Calu3 (cell line): ENCODE results near the gene SLC6A6. TPM values are rescaled to one million over a fixed set of nuclear protein-coding genes. Genes with fewer than 3 reads are reported as not detected.

Source experiments
- BruUV-seq: library from RNA; stranded (reverse); fragments of 400-500 nt; replicated peaks from 2 replicates; lab custom pipeline; 2021; lab: Mats Ljungman, UMichigan
- CTCF ChIA-PET: fragments of 300-600 bp; sonication (Branson Sonifier 250); formaldehyde crosslinking; loops from one replicate; lab custom pipeline; 2022; ENCODE audit warnings: antibody characterized with exemption; lab: Charles Lee
- DNase-seq: peaks from one replicate; pipeline ENCODE4 v3.0.0; 2022
- H3K27ac Mint-ChIP-seq: one replicate; pipeline ENCODE4 v1.8.0; 2022; ENCODE audit warnings: mixed read lengths; ENCODE audit not compliant: unreplicated experiment
- H3K27me3 Mint-ChIP-seq: one replicate; pipeline ENCODE4 v1.8.0; 2022; ENCODE audit warnings: mixed read lengths; ENCODE audit not compliant: unreplicated experiment
- H3K36me3 Mint-ChIP-seq: one replicate; pipeline ENCODE4 v1.8.0; 2022; ENCODE audit warnings: mild to moderate bottlenecking, moderate library complexity, mixed read lengths; ENCODE audit not compliant: insufficient read depth, unreplicated experiment
- H3K4me1 Mint-ChIP-seq: one replicate; pipeline ENCODE4 v1.8.0; 2022; ENCODE audit warnings: mild to moderate bottlenecking, low read depth, mixed read lengths; ENCODE audit not compliant: unreplicated experiment
- H3K4me3 Mint-ChIP-seq: one replicate; pipeline ENCODE4 v1.8.0; 2022; ENCODE audit warnings: mild to moderate bottlenecking, low read depth, moderate library complexity, mixed read lengths; ENCODE audit not compliant: unreplicated experiment
- H3K9me3 Mint-ChIP-seq: one replicate; pipeline ENCODE4 v1.8.0; 2022; ENCODE audit warnings: low read depth, mixed read lengths; ENCODE audit not compliant: unreplicated experiment
- intact Hi-C: fragments of 100-400 bp; cut with micrococcal nuclease; formaldehyde crosslinking; loops from one replicate; pipeline ENCODE4 v1.10.0; 2022; ENCODE audit not compliant: unreplicated experiment
- total RNA-seq: library from RNA; stranded (reverse); gene quantifications from 2 replicates; pipeline ENCODE4 v1.2.3, GENCODE V29; 2022
- TF ChIP-seq, protein P1 (sequence below): fragments of 200-600 bp; IDR thresholded peaks from one replicate; pipeline ENCODE4 v1.8.0; 2022; ENCODE audit warnings: antibody characterized with exemption; ENCODE audit not compliant: unreplicated experiment

The SLC6A6 gene
- total RNA-seq, 1 experiment from 2014 or later: 46.3 TPM

DNA sequence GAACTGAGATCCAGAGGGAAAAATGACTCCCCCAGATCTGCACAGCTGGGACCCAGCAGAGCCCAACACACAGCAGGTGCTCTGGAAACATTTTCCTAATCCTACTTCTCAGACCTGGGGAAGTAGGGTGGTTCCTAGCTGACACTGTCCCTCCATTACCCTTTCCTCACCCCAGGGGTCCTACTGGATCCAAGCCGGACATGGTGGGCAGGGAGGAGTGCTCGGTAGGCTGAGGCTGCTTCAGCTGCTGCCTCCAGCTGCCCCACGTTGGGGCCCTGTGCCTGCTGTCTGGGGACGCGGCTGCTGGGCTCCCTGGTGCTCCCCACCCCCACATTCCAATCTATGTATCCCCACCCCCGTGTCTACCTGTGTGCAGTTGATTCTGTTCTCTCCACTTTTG lies 29.8 kb upstream of the SLC6A6 start:
- CTCF ChIA-PET: interaction anchor here (1.2 kb wide), 1 partner anchor 56 kb away, joined by 3 read pairs; no protein-coding TSS in a partner anchor
- DNase-seq: no peak
- no TSS peak for BruUV-seq

DNA sequence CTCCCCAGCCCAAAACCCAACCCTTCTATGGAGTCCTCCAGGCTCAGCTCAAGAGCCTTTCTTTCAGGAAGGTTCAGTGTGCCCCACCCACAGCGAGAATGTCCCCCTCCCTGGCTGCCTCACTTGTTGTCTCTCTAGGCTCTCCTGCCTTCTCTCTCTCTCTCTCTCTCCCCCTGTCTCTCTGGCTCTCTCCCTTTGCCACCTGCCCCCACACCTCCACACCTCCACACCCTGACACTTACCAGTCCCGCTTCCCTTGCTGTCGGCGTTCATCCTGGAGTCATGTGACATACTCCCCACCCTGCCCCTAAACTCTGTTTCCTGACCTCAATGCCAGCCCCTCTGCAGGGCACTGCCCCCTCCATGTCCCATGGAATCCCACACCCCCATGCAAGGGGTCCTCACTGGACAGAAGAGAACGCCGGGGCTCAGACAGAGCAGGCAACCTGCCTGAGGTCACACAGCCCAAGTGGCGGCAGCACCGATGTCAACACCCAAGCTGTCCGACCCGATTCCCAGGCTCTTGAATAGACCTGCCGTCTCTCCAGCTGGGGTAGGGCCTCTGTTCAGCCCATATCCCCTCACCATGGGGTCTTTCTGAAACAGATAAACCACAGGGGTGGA lies 28.5 kb upstream of the SLC6A6 start:
- H3K4me1 Mint-ChIP-seq: peaks cover 40% of the 10 kb centered on the region
- no peak for DNase-seq
- TF ChIP-seq, protein P1, sequence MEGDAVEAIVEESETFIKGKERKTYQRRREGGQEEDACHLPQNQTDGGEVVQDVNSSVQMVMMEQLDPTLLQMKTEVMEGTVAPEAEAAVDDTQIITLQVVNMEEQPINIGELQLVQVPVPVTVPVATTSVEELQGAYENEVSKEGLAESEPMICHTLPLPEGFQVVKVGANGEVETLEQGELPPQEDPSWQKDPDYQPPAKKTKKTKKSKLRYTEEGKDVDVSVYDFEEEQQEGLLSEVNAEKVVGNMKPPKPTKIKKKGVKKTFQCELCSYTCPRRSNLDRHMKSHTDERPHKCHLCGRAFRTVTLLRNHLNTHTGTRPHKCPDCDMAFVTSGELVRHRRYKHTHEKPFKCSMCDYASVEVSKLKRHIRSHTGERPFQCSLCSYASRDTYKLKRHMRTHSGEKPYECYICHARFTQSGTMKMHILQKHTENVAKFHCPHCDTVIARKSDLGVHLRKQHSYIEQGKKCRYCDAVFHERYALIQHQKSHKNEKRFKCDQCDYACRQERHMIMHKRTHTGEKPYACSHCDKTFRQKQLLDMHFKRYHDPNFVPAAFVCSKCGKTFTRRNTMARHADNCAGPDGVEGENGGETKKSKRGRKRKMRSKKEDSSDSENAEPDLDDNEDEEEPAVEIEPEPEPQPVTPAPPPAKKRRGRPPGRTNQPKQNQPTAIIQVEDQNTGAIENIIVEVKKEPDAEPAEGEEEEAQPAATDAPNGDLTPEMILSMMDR: no peak
- H3K9me3 Mint-ChIP-seq: no peaks in the 10 kb centered on the region
- H3K36me3 Mint-ChIP-seq: peaks cover 6% of the 10 kb centered on the region
- H3K27ac Mint-ChIP-seq: no peak overlapping the region
- intact Hi-C loops: no loop called here
- no peaks in the 10 kb centered on the region for H3K27me3 Mint-ChIP-seq
- CTCF ChIA-PET: no interaction called here
- no TSS peak for BruUV-seq
- no peak overlapping the region for H3K4me3 Mint-ChIP-seq

More for the DNA sequence above, 29.8 kb upstream of the SLC6A6 start:
- peaks cover 6% of the 10 kb centered on the region for H3K36me3 Mint-ChIP-seq
- H3K4me3 Mint-ChIP-seq: no peak overlapping the region
- TF ChIP-seq, protein P1: no peak
- intact Hi-C loops: no loop called here
- H3K27me3 Mint-ChIP-seq: peaks cover 3% of the 10 kb centered on the region
- H3K9me3 Mint-ChIP-seq: no peaks in the 10 kb centered on the region
- peaks cover 40% of the 10 kb centered on the region for H3K4me1 Mint-ChIP-seq
- H3K27ac Mint-ChIP-seq: no peak overlapping the region

DNA sequence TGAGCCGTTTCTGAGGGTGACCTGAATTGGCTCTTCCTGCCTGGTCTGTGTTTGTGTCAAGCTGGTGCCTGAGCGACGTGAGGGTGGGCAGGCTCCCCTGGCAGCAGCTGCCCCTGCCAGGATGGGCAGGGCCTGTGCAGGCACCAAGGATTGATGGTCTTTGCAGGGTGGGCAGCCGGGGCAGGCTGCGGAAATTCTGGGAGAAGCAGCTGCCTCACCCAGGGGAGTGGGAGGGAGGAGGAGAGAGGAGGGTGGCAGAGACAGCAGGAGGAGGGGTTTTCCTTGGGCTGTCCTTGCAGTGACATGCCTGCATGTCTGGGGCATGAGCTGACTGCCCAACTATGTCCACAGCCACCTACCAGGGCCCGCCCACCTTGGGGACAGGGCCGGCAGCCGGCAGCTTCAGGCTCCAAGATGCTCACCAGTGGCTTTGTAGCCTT lies 27.9 kb upstream of the SLC6A6 start:
- Mint-ChIP-seq H3K9me3 (no peaks in the 10 kb centered on the region), H3K27ac (no peak overlapping the region), H3K4me3 (no peak overlapping the region), H3K36me3 (peaks cover 6% of the 10 kb centered on the region), H3K4me1 (peaks cover 36% of the 10 kb centered on the region), H3K27me3 (no peaks in the 10 kb centered on the region)
- peak; percentile 27 for DNase-seq
- CTCF ChIA-PET: no interaction called here
- TF ChIP-seq, protein P1: no peak
- intact Hi-C loops: no loop called here
- no TSS peak for BruUV-seq

DNA sequence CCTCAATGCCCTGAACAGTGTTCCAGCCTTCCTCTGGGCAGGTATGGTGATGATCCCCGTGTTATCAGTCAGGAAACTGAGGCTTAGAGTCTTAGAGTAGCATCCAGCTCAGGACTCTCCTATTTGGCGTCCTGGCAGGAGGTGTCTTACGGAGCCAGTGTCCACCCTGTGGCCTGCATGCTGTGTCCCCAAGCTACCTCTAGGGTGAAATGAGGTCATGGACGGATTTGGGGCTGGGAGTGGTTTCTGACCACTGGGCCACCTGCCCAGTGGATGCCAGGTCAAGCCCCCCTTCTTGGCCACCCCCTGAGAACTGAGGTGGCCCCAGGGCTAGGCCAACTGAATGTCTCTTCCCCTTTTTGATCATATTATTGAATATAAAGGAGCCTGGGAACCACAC lies 27.2 kb upstream of the SLC6A6 start:
- TF ChIP-seq, protein P1: no peak
- CTCF ChIA-PET: no interaction called here
- Mint-ChIP-seq H3K4me3 (no peak overlapping the region), H3K36me3 (peaks cover 6% of the 10 kb centered on the region), H3K9me3 (no peaks in the 10 kb centered on the region), H3K4me1 (peaks cover 29% of the 10 kb centered on the region), H3K27ac (no peak overlapping the region), H3K27me3 (no peaks in the 10 kb centered on the region)
- DNase-seq: no peak
- intact Hi-C loops: no loop called here
- BruUV-seq: no TSS peak
